ENCODE data around the gene GLE1.
"Not testable (repeated sequence)": the region's sequence is repeated elsewhere in the genome, so short reads cannot be mapped to it uniquely, and the experiment has no call there.

GLE1 gene

GRCh38 chr9:128580731-128581130 lies 76.2 kb downstream of the GLE1 start:
- TF ChIP-seq, protein P1, sequence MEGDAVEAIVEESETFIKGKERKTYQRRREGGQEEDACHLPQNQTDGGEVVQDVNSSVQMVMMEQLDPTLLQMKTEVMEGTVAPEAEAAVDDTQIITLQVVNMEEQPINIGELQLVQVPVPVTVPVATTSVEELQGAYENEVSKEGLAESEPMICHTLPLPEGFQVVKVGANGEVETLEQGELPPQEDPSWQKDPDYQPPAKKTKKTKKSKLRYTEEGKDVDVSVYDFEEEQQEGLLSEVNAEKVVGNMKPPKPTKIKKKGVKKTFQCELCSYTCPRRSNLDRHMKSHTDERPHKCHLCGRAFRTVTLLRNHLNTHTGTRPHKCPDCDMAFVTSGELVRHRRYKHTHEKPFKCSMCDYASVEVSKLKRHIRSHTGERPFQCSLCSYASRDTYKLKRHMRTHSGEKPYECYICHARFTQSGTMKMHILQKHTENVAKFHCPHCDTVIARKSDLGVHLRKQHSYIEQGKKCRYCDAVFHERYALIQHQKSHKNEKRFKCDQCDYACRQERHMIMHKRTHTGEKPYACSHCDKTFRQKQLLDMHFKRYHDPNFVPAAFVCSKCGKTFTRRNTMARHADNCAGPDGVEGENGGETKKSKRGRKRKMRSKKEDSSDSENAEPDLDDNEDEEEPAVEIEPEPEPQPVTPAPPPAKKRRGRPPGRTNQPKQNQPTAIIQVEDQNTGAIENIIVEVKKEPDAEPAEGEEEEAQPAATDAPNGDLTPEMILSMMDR (IDR thresholded peaks at IDR 0.05; ENCODE audit: low read depth, low read length) = no peak
- no peak for DNase-seq
- no peaks in the 10 kb centered on the region for H3K9me3 ChIP-seq (ENCODE audit: severe bottlenecking)
- H3K27ac ChIP-seq = no peak overlapping the region
- no peak overlapping the region for H3K4me3 ChIP-seq (ENCODE audit: low read depth, low read length)
- H3K27me3 ChIP-seq (ENCODE audit: insufficient read depth, low read depth, severe bottlenecking) = no peaks in the 10 kb centered on the region
- peaks cover 99% of the 10 kb centered on the region for H3K36me3 ChIP-seq

- H3K4me3 ChIP-seq (ENCODE audit: low read depth, low read length) = not testable (repeated sequence)
Measured at GRCh38 chr9:128585155-128585554, 80.6 kb downstream of the GLE1 start.

DNA sequence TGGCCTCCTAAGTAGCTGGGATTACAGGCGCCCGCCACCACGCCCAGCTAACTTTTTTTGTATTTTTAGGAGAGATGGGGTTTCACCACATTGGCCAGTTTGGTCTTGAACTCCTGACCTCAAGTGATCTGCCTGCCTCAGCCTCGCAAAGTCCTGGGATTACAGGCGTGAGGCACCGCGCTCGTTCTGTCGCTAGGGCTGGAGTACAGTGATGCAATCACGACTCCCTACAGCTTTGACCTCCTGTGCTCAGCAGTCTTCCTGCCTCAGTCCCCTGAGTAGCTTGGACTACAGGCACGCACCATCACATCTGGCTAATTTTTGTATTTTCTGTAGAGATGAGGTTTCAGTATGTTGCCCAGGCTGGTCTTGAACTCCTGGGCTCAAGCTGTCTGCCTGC lies 82.4 kb downstream of the GLE1 start:
- H3K9me3 ChIP-seq (ENCODE audit: severe bottlenecking); H3K4me3 ChIP-seq (ENCODE audit: low read depth, low read length); H3K27me3 ChIP-seq (ENCODE audit: insufficient read depth, low read depth, severe bottlenecking); DNase-seq; H3K27ac ChIP-seq: not testable (repeated sequence)
- H3K36me3 ChIP-seq = peaks cover 96% of the 10 kb centered on the region

More at GRCh38 chr9:128585155-128585554, 80.6 kb downstream of the GLE1 start:
- H3K27me3 ChIP-seq (ENCODE audit: insufficient read depth, low read depth, severe bottlenecking); DNase-seq; H3K9me3 ChIP-seq (ENCODE audit: severe bottlenecking); H3K27ac ChIP-seq: not testable (repeated sequence)
- peaks cover 96% of the 10 kb centered on the region for H3K36me3 ChIP-seq

GRCh38 chr9:128587453-128587852 lies 82.9 kb downstream of the GLE1 start:
- Histone ChIP-seq H3K36me3 (peaks cover 96% of the 10 kb centered on the region), H3K9me3 (ENCODE audit: severe bottlenecking) (no peaks in the 10 kb centered on the region), H3K27me3 (ENCODE audit: insufficient read depth, low read depth, severe bottlenecking) (no peaks in the 10 kb centered on the region), H3K27ac (no peak overlapping the region), H3K4me3 (ENCODE audit: low read depth, low read length) (no peak overlapping the region)
- TF ChIP-seq, protein P1 (IDR thresholded peaks at IDR 0.05; ENCODE audit: low read depth, low read length) = no peak
- no peak for DNase-seq

DNA sequence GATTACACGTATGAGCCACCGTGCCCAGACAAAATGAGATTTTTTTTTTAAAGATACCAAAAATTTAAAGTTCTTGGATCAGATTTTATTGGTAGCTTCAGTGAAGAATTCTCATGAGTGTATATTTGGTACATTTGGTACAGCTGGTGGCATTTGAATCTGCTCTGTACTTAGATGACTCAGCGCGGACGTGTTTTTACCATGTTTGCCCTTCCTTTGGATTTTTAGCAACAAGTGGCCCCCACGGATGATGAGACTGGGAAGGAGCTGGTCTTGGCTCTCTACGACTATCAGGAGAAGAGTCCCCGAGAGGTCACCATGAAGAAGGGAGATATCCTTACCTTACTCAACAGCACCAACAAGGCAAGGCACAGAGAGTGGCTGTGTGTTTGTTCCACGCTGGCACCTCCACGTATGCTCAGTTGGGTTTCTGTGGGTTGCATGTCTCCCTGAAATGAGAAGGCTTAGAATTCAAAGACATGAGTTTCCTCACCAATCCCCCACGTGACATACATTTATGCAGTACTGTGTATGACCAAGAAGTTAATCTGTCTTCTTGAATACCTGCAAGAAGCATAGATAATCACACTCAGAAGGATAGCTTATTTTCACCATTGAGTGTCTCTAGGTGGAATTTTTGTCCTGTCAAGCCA lies 84.2 kb downstream of the GLE1 start:
- Histone ChIP-seq H3K9me3 (ENCODE audit: severe bottlenecking) (no peaks in the 10 kb centered on the region), H3K27ac (no peak overlapping the region), H3K36me3 (peaks cover 96% of the 10 kb centered on the region), H3K4me3 (ENCODE audit: low read depth, low read length) (no peak overlapping the region), H3K27me3 (ENCODE audit: insufficient read depth, low read depth, severe bottlenecking) (no peaks in the 10 kb centered on the region)
- DNase-seq = no peak
- TF ChIP-seq, protein P1 (IDR thresholded peaks at IDR 0.05; ENCODE audit: low read depth, low read length) = no peak

Data from WERI-Rb-1 (cell line).